Mesendoderm (in vitro differentiated cells): ENCODE data around the gene IFFO2.

ENCODE experiments used
- DNase-seq: peaks from one replicate; pipeline ENCODE4 v3.0.0; 2013
- H2AK5ac ChIP-seq: 2 replicates; pipeline ENCODE4 v1.6.1; 2013; ENCODE audit warnings: low read length, inconsistent platforms
- H2BK120ac ChIP-seq: 2 replicates; pipeline ENCODE4 v1.6.1; 2013; ENCODE audit warnings: low read depth, mild to moderate bottlenecking, low read length, moderate library complexity, mixed read lengths
- H2BK15ac ChIP-seq: replicated peaks from 2 replicates; pipeline ENCODE4 v1.6.1; 2013; ENCODE audit warnings: low read depth, mild to moderate bottlenecking, moderate library complexity
- H2BK5ac ChIP-seq: 2 replicates; pipeline ENCODE4 v1.6.1; 2013; ENCODE audit warnings: low read length, inconsistent platforms
- H3K18ac ChIP-seq: 2 replicates; pipeline ENCODE4 v1.6.1; 2013; ENCODE audit warnings: mild to moderate bottlenecking, low read length, mixed read lengths
- H3K23ac ChIP-seq: one replicate; pipeline ENCODE4 v1.6.1; 2013; ENCODE audit warnings: low read length
- H3K27ac ChIP-seq: 2 replicates; pipeline ENCODE4 v1.5.1; 2013; ENCODE audit warnings: low read depth, mild to moderate bottlenecking, inconsistent platforms, low read length, moderate library complexity
- H3K27me3 ChIP-seq: 2 replicates; pipeline ENCODE4 v1.6.1; 2013; ENCODE audit warnings: low read length, control low read depth, mild to moderate bottlenecking, inconsistent platforms; ENCODE audit not compliant: insufficient read depth, poor library complexity
- H3K36me3 ChIP-seq: 2 replicates; pipeline ENCODE4 v1.6.1; 2013; ENCODE audit warnings: low read length, inconsistent platforms; ENCODE audit not compliant: control insufficient read depth, insufficient read depth
- H3K4ac ChIP-seq: one replicate; pipeline ENCODE4 v1.6.1; 2013; ENCODE audit warnings: low read depth, mild to moderate bottlenecking, low read length, moderate library complexity
- H3K4me1 ChIP-seq: 2 replicates; pipeline ENCODE4 v1.6.1; 2013; ENCODE audit warnings: low read depth, low read length, inconsistent platforms; ENCODE audit not compliant: control insufficient read depth
- H3K4me2 ChIP-seq: 2 replicates; pipeline ENCODE4 v1.6.1; 2013; ENCODE audit warnings: low read length
- H3K4me3 ChIP-seq: 2 replicates; pipeline ENCODE4 v1.5.1; 2013; ENCODE audit warnings: mild to moderate bottlenecking, low read length
- H3K56ac ChIP-seq: one replicate; pipeline ENCODE4 v1.6.1; 2013; ENCODE audit warnings: low read length
- H3K79me1 ChIP-seq: 2 replicates; pipeline ENCODE4 v1.6.1; 2013; ENCODE audit warnings: low read length, inconsistent platforms
- H3K79me2 ChIP-seq: 2 replicates; pipeline ENCODE4 v1.6.1; 2013; ENCODE audit warnings: mild to moderate bottlenecking, low read length; ENCODE audit not compliant: control insufficient read depth, insufficient read depth
- H3K9ac ChIP-seq: 2 replicates; pipeline ENCODE4 v1.6.1; 2013; ENCODE audit warnings: low read length, inconsistent platforms
- H4K5ac ChIP-seq: one replicate; pipeline ENCODE4 v1.6.1; 2013; ENCODE audit warnings: low read length
- H4K8ac ChIP-seq: one replicate; pipeline ENCODE4 v1.6.1; 2013; ENCODE audit warnings: low read depth, mild to moderate bottlenecking, control low read depth, low read length, moderate library complexity
- WGBS: extraction: QIAGEN DNeasy Blood & Tissue Kit; methylation state at CpG from one replicate; pipeline ENCODE4 v1.1.7; 2013; ENCODE audit warnings: low lambda C conversion rate, missing lambda C conversion rate; ENCODE audit not compliant: insufficient coverage; ENCODE audit errors: extremely low coverage; 5-methylcytosine and 5-hydroxymethylcytosine counted together

Gene IFFO2

DNA sequence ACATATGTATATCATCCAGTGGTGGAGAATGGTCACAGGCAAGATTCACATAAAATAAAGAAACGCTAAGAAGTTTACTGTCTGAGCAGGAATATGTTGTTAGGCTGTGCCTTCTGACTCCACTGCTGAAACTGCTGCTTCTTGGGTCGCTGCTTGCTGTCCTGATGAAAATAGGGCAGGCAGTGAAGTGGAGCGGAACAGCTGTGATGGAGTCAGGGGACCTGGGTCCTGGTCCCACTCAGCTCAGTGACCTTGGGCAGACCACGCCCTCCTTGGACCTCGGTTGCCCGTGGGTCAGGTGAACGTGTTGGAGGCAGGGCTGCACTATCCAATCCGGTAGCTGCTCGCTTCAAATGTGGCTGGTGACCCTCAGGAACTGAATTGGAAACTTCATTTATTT is 33.4 kb upstream of the IFFO2 start:
- no peaks in the 10 kb centered on the region for H3K79me1 ChIP-seq
- no peak for DNase-seq
- H4K8ac ChIP-seq, result no peak overlapping the region
- no peak overlapping the region for H3K27ac ChIP-seq
- H3K4ac ChIP-seq, result no peak overlapping the region
- no peak overlapping the region for H2BK15ac ChIP-seq
- no peak overlapping the region for H2BK5ac ChIP-seq
- no peak overlapping the region for H3K9ac ChIP-seq
- H4K5ac ChIP-seq, result no peak overlapping the region
- H3K23ac ChIP-seq, result no peak overlapping the region
- no peak overlapping the region for H3K4me3 ChIP-seq
- H3K18ac ChIP-seq, result no peak overlapping the region
- WGBS, result no CpG with 5 or more reads among the region's 9 CpGs
- H3K79me2 ChIP-seq, result no peaks in the 10 kb centered on the region
- no peaks in the 10 kb centered on the region for H3K36me3 ChIP-seq
- H3K56ac ChIP-seq, result no peak overlapping the region
- H3K27me3 ChIP-seq, result no peaks in the 10 kb centered on the region
- no peak overlapping the region for H3K4me2 ChIP-seq
- H3K4me1 ChIP-seq, result no peaks in the 10 kb centered on the region
- no peak overlapping the region for H2AK5ac ChIP-seq
- no peak overlapping the region for H2BK120ac ChIP-seq

DNA sequence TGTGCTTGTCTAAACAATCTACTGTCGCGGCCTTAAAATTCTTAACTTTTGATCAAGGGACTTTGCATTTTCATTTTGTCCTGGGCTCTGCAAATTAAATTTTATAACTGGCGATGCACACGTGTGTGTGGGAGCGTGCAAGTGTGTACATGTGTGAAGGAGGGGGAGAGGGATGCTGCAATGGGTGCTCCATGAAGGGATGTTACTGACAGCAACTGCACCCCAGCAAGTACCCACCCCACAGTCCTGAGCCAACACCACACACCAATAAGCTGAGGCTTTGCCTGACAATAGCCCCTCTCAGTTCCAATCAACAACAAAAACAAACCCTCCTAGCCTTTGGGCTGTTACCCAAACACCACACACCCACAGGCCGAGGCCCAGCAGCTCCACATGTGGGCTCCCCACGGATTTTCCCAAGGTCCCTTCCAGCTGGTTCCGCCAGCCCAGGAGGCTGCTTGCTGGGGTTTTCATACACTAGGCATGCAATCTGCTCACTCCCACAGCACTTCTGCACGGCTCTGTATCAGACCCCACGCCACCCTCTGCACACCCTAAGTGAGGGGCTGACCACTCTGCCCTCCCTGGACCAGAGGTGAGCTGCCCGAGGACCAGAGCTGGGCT is 32.8 kb upstream of the IFFO2 start:
- no peaks in the 10 kb centered on the region for H3K27me3 ChIP-seq
- WGBS, result no CpG with 5 or more reads among the region's 11 CpGs

DNA sequence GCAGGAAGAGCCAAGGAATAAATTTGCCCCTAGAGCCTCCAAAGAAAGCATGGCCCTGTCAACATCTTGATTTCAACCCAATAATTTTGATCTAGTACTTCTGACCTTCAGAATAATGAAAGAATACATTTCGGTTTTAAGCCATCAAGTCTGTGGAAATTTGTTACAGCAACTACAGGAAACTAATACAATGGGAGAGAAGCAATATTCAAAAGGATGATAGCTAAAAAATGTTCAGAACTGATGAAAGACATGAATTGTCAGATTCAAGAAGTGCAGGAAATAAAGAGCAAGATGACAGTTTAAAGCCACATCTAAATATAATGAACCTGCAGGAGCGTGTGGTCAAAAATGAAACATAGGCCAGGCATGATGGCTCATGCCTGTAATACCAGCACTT is 24.8 kb upstream of the IFFO2 start:
- Histone ChIP-seq H3K4me1 (peaks cover 2% of the 10 kb centered on the region), H2BK5ac (no peak overlapping the region), H3K79me2 (no peaks in the 10 kb centered on the region), H2BK15ac (no peak overlapping the region), H4K5ac (no peak overlapping the region), H3K27me3 (no peaks in the 10 kb centered on the region), H2BK120ac (no peak overlapping the region), H4K8ac (no peak overlapping the region), H3K18ac (no peak overlapping the region), H3K4me3 (no peak overlapping the region), H3K27ac (no peak overlapping the region), H2AK5ac (no peak overlapping the region), H3K4me2 (no peak overlapping the region), H3K79me1 (no peaks in the 10 kb centered on the region), H3K9ac (no peak overlapping the region), H3K36me3 (no peaks in the 10 kb centered on the region), H3K56ac (no peak overlapping the region), H3K23ac (no peak overlapping the region), H3K4ac (no peak overlapping the region)
- DNase-seq, result no peak
- WGBS, result no CpG with 5 or more reads among the region's 2 CpGs

More for the DNA sequence above, 32.8 kb upstream of the IFFO2 start:
- Histone ChIP-seq H2BK5ac (no peak overlapping the region), H3K27ac (no peak overlapping the region), H2AK5ac (no peak overlapping the region), H4K8ac (no peak overlapping the region), H3K56ac (no peak overlapping the region), H3K4me1 (no peaks in the 10 kb centered on the region), H2BK120ac (no peak overlapping the region), H3K79me2 (no peaks in the 10 kb centered on the region), H3K9ac (no peak overlapping the region), H3K79me1 (no peaks in the 10 kb centered on the region), H3K36me3 (no peaks in the 10 kb centered on the region), H3K4me3 (no peak overlapping the region), H4K5ac (no peak overlapping the region), H3K23ac (no peak overlapping the region), H3K18ac (no peak overlapping the region), H2BK15ac (no peak overlapping the region), H3K4ac (no peak overlapping the region), H3K4me2 (no peak overlapping the region)
- no peak for DNase-seq

GRCh38 chr1:18978706-18979105 is 22.2 kb upstream of the IFFO2 start:
- Histone ChIP-seq H2BK15ac (no peak overlapping the region), H3K4me2 (no peak overlapping the region), H3K27ac (no peak overlapping the region), H3K79me2 (no peaks in the 10 kb centered on the region), H3K36me3 (no peaks in the 10 kb centered on the region), H2BK120ac (no peak overlapping the region), H3K4me3 (no peak overlapping the region), H4K8ac (no peak overlapping the region), H3K23ac (no peak overlapping the region), H3K18ac (no peak overlapping the region), H3K27me3 (no peaks in the 10 kb centered on the region), H3K4me1 (peaks cover 2% of the 10 kb centered on the region), H2BK5ac (no peak overlapping the region), H3K9ac (no peak overlapping the region), H4K5ac (no peak overlapping the region), H3K79me1 (no peaks in the 10 kb centered on the region), H3K56ac (no peak overlapping the region), H2AK5ac (no peak overlapping the region), H3K4ac (no peak overlapping the region)
- DNase-seq, result no peak
- no CpG with 5 or more reads among the region's 2 CpGs for WGBS

GRCh38 chr1:18977428-18977827 is 21.0 kb upstream of the IFFO2 start:
- Histone ChIP-seq H3K56ac (no peak overlapping the region), H3K4ac (no peak overlapping the region), H3K18ac (no peak overlapping the region), H3K79me1 (no peaks in the 10 kb centered on the region), H3K27ac (no peak overlapping the region), H3K79me2 (no peaks in the 10 kb centered on the region), H3K4me3 (no peak overlapping the region), H2BK5ac (no peak overlapping the region), H2BK15ac (no peak overlapping the region), H3K23ac (no peak overlapping the region), H4K8ac (no peak overlapping the region), H3K27me3 (no peaks in the 10 kb centered on the region), H2BK120ac (no peak overlapping the region), H3K9ac (no peak overlapping the region), H2AK5ac (no peak overlapping the region), H3K4me2 (no peak overlapping the region), H3K36me3 (no peaks in the 10 kb centered on the region), H3K4me1 (peaks cover 2% of the 10 kb centered on the region), H4K5ac (no peak overlapping the region)
- no peak for DNase-seq
- no CpG with 5 or more reads among the region's 7 CpGs for WGBS

DNA sequence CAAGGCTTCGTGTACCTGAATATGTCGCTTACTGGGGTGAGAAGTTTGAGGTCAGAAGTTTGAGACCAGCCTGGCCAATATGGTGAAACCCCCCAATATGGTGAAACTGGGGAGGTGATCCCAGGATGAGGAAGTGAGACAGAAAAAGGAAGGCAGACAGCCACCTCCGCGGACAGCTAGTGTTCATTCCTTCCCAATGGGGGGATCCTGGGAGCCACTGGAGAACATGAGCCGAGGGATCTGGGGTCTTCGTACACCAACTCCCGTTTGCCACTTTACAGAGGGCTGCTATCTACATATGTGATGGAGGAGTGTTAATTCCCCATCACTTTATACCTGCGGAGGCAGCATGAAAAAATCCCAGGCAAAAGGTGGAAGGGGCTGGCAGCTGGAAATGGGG is 19.6 kb upstream of the IFFO2 start:
- Histone ChIP-seq H4K8ac (no peak overlapping the region), H2BK5ac (no peak overlapping the region), H3K4ac (no peak overlapping the region), H3K4me3 (no peak overlapping the region), H2BK15ac (no peak overlapping the region), H3K79me1 (no peaks in the 10 kb centered on the region), H2BK120ac (no peak overlapping the region), H3K36me3 (no peaks in the 10 kb centered on the region), H4K5ac (no peak overlapping the region), H3K56ac (no peak overlapping the region), H3K4me1 (peaks cover 2% of the 10 kb centered on the region), H3K18ac (no peak overlapping the region), H3K4me2 (no peak overlapping the region), H3K27ac (no peak overlapping the region), H2AK5ac (no peak overlapping the region), H3K23ac (no peak overlapping the region), H3K9ac (no peak overlapping the region), H3K27me3 (no peaks in the 10 kb centered on the region), H3K79me2 (no peaks in the 10 kb centered on the region)
- no CpG with 5 or more reads among the region's 8 CpGs for WGBS
- DNase-seq, result no peak
